K562 (cell line): ENCODE results near the gene RBP7. TPM values are rescaled to one million over a fixed set of nuclear protein-coding genes. Genes with fewer than 3 reads are reported as not detected.
A peak's percentile ranks its signal among the peaks of the same experiment; 100 is the strongest.

Experiments
- ATAC-seq: fragments of 200-7000 bp; cut with Tn5 transposase; 3 replicates; pipeline ENCODE4 v1.9.1; 2020; ENCODE audit warnings: moderate library complexity
- BruUV-seq: library from RNA; stranded (reverse); fragments of 400-500 nt; replicated peaks from 2 replicates; lab custom pipeline; 2021; lab: Mats Ljungman, UMichigan
- CTCF ChIA-PET: fragments of 300-600 bp; formaldehyde crosslinking; extraction: SDS; loops from one replicate; lab custom pipeline; 2021; ENCODE audit warnings: low intra/inter-chr PET ratio; lab: Yijun Ruan, JAX
- POLR2A ChIA-PET: fragments of 300-600, 350-650 bp; sonication (Branson Sonifier 250); formaldehyde crosslinking; extraction: SDS; loops from one replicate; lab custom pipeline; 2021; ENCODE audit warnings: antibody characterized with exemption, inconsistent platforms; lab: Yijun Ruan, JAX
- DNase-seq, 4 experiments: peaks; one replicate each; pipeline versions ENCODE4 v3.0.0 to v3.0.0-alpha.2; 2011 to 2018; ENCODE audit warnings: low spot score in 3 of 4, mixed read lengths in 3 of 4; ENCODE audit errors: extremely low read depth in 1 of 4
- FAIRE-seq: peaks from 2 replicates; lab custom pipeline; 2011; peaks lifted over from hg19 to GRCh38; lab: Jason Lieb, UNC
- H2AFZ ChIP-seq: 2 replicates; pipeline ENCODE4 v1.6.0; 2011; ENCODE audit warnings: low read depth, low read length, control low read depth, inconsistent platforms
- H3K27ac ChIP-seq: fragments of 200-600 bp; 3 replicates; pipeline ENCODE4 v1.8.0; 2011; ENCODE audit warnings: low read depth, mild to moderate bottlenecking, control low read depth, inconsistent platforms, low read length, moderate library complexity, mixed read lengths; ENCODE audit errors: extremely low read depth
- H3K27me3 ChIP-seq, 2 experiments: fragments of 300-600 bp in 1 of 2; 2 replicates in 1 of 2; 3 replicates in 1 of 2; pipeline versions ENCODE4 v1.6.0 to v1.8.0; 2011; ENCODE audit warnings: inconsistent platforms in 2 of 2, low read length in 2 of 2, mild to moderate bottlenecking in 1 of 2, mixed read lengths in 1 of 2, moderate library complexity in 1 of 2; ENCODE audit not compliant: control insufficient read depth in 2 of 2, insufficient read depth in 2 of 2
- H3K36me3 ChIP-seq: fragments of 300-600 bp; 3 replicates; pipeline ENCODE4 v1.8.0; 2011; ENCODE audit warnings: mild to moderate bottlenecking, low read length, inconsistent platforms; ENCODE audit not compliant: control insufficient read depth, insufficient read depth
- H3K4me1 ChIP-seq, 2 experiments: fragments of 200-600 bp in 1 of 2; replicated peaks in 1 of 2; 2 replicates in 1 of 2; 3 replicates in 1 of 2; pipeline versions ENCODE4 v1.5.1 to v1.8.0; 2011; ENCODE audit warnings: inconsistent platforms in 2 of 2, low read length in 2 of 2, mild to moderate bottlenecking in 1 of 2, mixed read lengths in 1 of 2, moderate library complexity in 1 of 2; ENCODE audit not compliant: control insufficient read depth in 2 of 2, insufficient read depth in 2 of 2
- H3K4me2 ChIP-seq: 2 replicates; pipeline ENCODE4 v1.6.1; 2011; ENCODE audit warnings: low read length, control low read depth, inconsistent platforms, mixed read lengths; ENCODE audit not compliant: insufficient read depth
- H3K4me3 ChIP-seq: fragments of 200-600 bp; sonication (generic), shearing (Covaris generic); 2 replicates; pipeline ENCODE4 v1.5.1; 2016; ENCODE audit warnings: control low read depth, inconsistent platforms
- H3K79me2 ChIP-seq: fragments of 200-600 bp; 3 replicates; pipeline ENCODE4 v1.8.0; 2011; ENCODE audit warnings: low read length, inconsistent platforms; ENCODE audit not compliant: control insufficient read depth, insufficient read depth
- H3K9ac ChIP-seq, 2 experiments: 2 replicates each; pipeline versions ENCODE4 v1.6.0 to v1.6.1; 2011; ENCODE audit warnings: low read depth in 2 of 2, low read length in 2 of 2, control low read depth in 1 of 2, inconsistent platforms in 1 of 2, mild to moderate bottlenecking in 1 of 2, mixed read lengths in 1 of 2; ENCODE audit not compliant: insufficient read depth in 1 of 2
- H3K9me1 ChIP-seq: one replicate; pipeline ENCODE4 v1.6.0; 2011; ENCODE audit warnings: inconsistent platforms, mild to moderate bottlenecking, low read length, moderate library complexity; ENCODE audit not compliant: control insufficient read depth, insufficient read depth
- H3K9me3 ChIP-seq: replicated peaks from 2 replicates; pipeline ENCODE4 v1.5.1; 2011; ENCODE audit warnings: low read depth, low read length, inconsistent platforms; ENCODE audit not compliant: control insufficient read depth, insufficient read depth
- H4K20me1 ChIP-seq: replicated peaks from 2 replicates; pipeline ENCODE4 v1.6.1; 2011; ENCODE audit warnings: low read length, inconsistent platforms, mixed read lengths; ENCODE audit not compliant: control insufficient read depth, insufficient read depth
- KLF10 ChIP-seq: fragments of 250-450 bp; sonication (Bioruptor Pico); IDR thresholded peaks from 2 replicates; pipeline ENCODE4 v1.6.1; 2021; ENCODE audit warnings: matching md5 sums
- MAFG ChIP-seq: fragments of 450-650 bp; conservative IDR thresholded peaks from 2 replicates; pipeline ENCODE4 v1.6.1; 2016; ENCODE audit warnings: missing genetic modification characterization, missing compliant biosample characterization
- MAFK ChIP-seq: IDR thresholded peaks from 2 replicates; pipeline ENCODE4 v1.6.1; 2011; ENCODE audit warnings: low read length, improper control_type of control experiment
- POLR2G ChIP-seq: fragments of 200-400 bp; formaldehyde crosslinking; IDR thresholded peaks from 2 replicates; pipeline ENCODE4 v1.6.1; 2017; ENCODE audit warnings: low read depth, mild to moderate bottlenecking, antibody characterized with exemption, low read length, moderate library complexity
- STAT6 ChIP-seq: sonication (generic); formaldehyde crosslinking; IDR thresholded peaks from 2 replicates; pipeline ENCODE4 v1.8.1; 2023; ENCODE audit warnings: mild to moderate bottlenecking, missing genetic modification reagents
- ZC3H8 ChIP-seq: fragments of 450-650 bp; IDR thresholded peaks from 2 replicates; pipeline ENCODE4 v1.6.1; 2017
- ZNF282 ChIP-seq: sonication (generic); formaldehyde crosslinking; IDR thresholded peaks from 2 replicates; pipeline ENCODE4 v1.8.1; 2023; ENCODE audit warnings: missing genetic modification reagents
- ZNF316 ChIP-seq: fragments of 450-650 bp; IDR thresholded peaks from 2 replicates; pipeline ENCODE4 v1.6.1; 2016
- ZNF699 ChIP-seq: fragments of 250-450 bp; sonication (Bioruptor Pico); IDR thresholded peaks from 2 replicates; pipeline ENCODE4 v1.8.0; 2021; ENCODE audit warnings: mild to moderate bottlenecking, moderate library complexity; ENCODE audit not compliant: insufficient replicate concordance
- ZNF75A ChIP-seq: fragments of 450-650 bp; formaldehyde crosslinking; IDR thresholded peaks from 2 replicates; pipeline ENCODE4 v1.4.0; 2020; ENCODE audit warnings: mild to moderate bottlenecking
- in situ Hi-C: fragments of 300-500 bp; cut with MboI; formaldehyde crosslinking; loops from 4 replicates; pipeline ENCODE4 v1.15.0; 2018; ENCODE audit warnings: inconsistent platforms, mixed read lengths
- intact Hi-C: fragments of 100-400 bp; cut with micrococcal nuclease; formaldehyde crosslinking; loops from 2 replicates; pipeline ENCODE4 v1.14.2; 2022
- polyA plus RNA-seq, 8 experiments: library from polyadenylated mRNA; depleted of rRNA in 4 of 8; stranded (reverse) in 5 of 8; unstranded in 3 of 8; fragments of >200 nt; fragmentation: Nextera tagmentation in 2 of 8; fragmentation: Illumina TruSeq in 1 of 8; extraction: Ambion mirVana in 2 of 8; extraction: Trizol in 1 of 8; gene quantifications; 2 replicates each; pipeline versions ENCODE4 v1.2.1 to v1.2.3, GENCODE V29; 2011 to 2014; ENCODE audit warnings: inconsistent platforms in 1 of 8, missing spikeins in 1 of 8
- total RNA-seq, 7 experiments: library from RNA; depleted of rRNA in 6 of 7; stranded (reverse); fragments of >200 nt in 6 of 7; fragmentation: Illumina TruSeq in 2 of 7; extraction: Trizol in 2 of 7; gene quantifications; 2 replicates each; pipeline versions ENCODE4 v1.2.1 to v1.2.3, GENCODE V29; 2011 to 2021; ENCODE audit warnings: low replicate concordance in 1 of 7
- TF ChIP-seq, protein P1 (sequence below): sonication (generic); formaldehyde crosslinking; IDR thresholded peaks from 2 replicates; pipeline ENCODE4 v1.8.0; 2022; ENCODE audit warnings: mild to moderate bottlenecking, missing genetic modification reagents
- TF ChIP-seq, protein P2 (sequence below), 2 experiments: fragments of 450-650 bp; IDR thresholded peaks; 2 replicates each; pipeline ENCODE4 v1.6.1; 2018; ENCODE audit warnings: mild to moderate bottlenecking in 2 of 2, low read depth in 1 of 2; ENCODE audit not compliant: partially characterized antibody in 2 of 2

RBP7 gene
- total and polyA plus RNA-seq, 9 of the 15 experiments (the other 6 are each of a cell fraction or from before 2014, with no cell fraction given) = not detected

DNA sequence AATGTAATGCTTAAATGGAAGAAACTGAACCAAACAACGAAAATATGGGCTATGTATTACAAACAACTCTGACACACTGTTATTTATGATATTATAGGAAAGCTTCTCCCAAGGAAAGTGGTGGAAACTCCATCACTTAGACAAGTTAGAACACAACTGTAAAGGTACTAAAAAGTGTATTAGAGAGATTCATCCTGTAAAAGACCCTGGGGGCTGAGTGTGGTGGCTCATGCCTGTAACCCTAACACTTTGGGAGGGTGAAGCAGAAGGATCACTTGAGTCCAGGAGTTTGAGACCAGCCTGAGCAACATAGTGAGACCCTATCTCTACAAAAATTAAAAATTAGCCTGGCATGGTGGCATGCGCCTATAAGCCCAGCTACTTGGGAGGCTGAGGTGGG, 28.3 kb downstream of the RBP7 start (continued):
- TF ChIP-seq, protein P1, sequence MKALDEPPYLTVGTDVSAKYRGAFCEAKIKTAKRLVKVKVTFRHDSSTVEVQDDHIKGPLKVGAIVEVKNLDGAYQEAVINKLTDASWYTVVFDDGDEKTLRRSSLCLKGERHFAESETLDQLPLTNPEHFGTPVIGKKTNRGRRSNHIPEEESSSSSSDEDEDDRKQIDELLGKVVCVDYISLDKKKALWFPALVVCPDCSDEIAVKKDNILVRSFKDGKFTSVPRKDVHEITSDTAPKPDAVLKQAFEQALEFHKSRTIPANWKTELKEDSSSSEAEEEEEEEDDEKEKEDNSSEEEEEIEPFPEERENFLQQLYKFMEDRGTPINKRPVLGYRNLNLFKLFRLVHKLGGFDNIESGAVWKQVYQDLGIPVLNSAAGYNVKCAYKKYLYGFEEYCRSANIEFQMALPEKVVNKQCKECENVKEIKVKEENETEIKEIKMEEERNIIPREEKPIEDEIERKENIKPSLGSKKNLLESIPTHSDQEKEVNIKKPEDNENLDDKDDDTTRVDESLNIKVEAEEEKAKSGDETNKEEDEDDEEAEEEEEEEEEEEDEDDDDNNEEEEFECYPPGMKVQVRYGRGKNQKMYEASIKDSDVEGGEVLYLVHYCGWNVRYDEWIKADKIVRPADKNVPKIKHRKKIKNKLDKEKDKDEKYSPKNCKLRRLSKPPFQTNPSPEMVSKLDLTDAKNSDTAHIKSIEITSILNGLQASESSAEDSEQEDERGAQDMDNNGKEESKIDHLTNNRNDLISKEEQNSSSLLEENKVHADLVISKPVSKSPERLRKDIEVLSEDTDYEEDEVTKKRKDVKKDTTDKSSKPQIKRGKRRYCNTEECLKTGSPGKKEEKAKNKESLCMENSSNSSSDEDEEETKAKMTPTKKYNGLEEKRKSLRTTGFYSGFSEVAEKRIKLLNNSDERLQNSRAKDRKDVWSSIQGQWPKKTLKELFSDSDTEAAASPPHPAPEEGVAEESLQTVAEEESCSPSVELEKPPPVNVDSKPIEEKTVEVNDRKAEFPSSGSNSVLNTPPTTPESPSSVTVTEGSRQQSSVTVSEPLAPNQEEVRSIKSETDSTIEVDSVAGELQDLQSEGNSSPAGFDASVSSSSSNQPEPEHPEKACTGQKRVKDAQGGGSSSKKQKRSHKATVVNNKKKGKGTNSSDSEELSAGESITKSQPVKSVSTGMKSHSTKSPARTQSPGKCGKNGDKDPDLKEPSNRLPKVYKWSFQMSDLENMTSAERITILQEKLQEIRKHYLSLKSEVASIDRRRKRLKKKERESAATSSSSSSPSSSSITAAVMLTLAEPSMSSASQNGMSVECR = no peak
- TF ChIP-seq POLR2G = no peak

DNA sequence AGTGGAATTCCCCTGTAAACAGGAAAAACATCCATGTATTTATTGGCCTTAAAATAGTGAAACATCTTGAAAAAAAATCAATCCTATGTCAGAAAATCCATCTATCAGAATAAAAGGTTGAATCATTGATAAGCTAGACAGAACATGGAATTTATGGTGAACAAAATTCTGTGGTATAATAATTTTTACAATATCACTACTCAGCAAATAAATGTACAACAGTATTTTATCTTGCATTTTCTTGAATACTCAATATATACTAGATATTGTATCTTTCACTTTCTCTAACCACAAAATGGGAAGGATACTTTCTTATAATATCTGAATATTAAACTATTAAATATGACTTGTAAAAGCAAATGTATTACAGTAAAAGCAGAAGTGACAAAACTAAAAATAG, 30.0 kb downstream of the RBP7 start:
- no peaks in the 10 kb centered on the region for H3K27me3 ChIP-seq
- H3K9ac ChIP-seq = no peak overlapping the region
- H2AFZ ChIP-seq = no peak overlapping the region
- no peak for FAIRE-seq
- H3K4me2 ChIP-seq = no peak overlapping the region
- H3K36me3 ChIP-seq = no peaks in the 10 kb centered on the region
- H3K9me3 ChIP-seq = no peaks in the 10 kb centered on the region; the same call in 1 of the 2 replicates
- H3K9me1 ChIP-seq = no peaks in the 10 kb centered on the region
- H3K79me2 ChIP-seq = no peaks in the 10 kb centered on the region
- ChIA-PET CTCF (no interaction called here), POLR2A (no interaction called here)
- no peak overlapping the region for H3K27ac ChIP-seq
- H4K20me1 ChIP-seq = no peaks in the 10 kb centered on the region
- DNase-seq = no peak
- intact Hi-C loops = no loop called here
- H3K4me3 ChIP-seq = no peak overlapping the region
- in situ Hi-C loops = no loop called here
- no peak for ATAC-seq
- no TSS peak for BruUV-seq
- peaks cover 0 to 6% of the 10 kb centered on the region in 2 experiments; a peak in 1 of 5 replicates for H3K4me1 ChIP-seq
- no peak for TF ChIP-seq ZC3H8
- TF ChIP-seq, protein P2, sequence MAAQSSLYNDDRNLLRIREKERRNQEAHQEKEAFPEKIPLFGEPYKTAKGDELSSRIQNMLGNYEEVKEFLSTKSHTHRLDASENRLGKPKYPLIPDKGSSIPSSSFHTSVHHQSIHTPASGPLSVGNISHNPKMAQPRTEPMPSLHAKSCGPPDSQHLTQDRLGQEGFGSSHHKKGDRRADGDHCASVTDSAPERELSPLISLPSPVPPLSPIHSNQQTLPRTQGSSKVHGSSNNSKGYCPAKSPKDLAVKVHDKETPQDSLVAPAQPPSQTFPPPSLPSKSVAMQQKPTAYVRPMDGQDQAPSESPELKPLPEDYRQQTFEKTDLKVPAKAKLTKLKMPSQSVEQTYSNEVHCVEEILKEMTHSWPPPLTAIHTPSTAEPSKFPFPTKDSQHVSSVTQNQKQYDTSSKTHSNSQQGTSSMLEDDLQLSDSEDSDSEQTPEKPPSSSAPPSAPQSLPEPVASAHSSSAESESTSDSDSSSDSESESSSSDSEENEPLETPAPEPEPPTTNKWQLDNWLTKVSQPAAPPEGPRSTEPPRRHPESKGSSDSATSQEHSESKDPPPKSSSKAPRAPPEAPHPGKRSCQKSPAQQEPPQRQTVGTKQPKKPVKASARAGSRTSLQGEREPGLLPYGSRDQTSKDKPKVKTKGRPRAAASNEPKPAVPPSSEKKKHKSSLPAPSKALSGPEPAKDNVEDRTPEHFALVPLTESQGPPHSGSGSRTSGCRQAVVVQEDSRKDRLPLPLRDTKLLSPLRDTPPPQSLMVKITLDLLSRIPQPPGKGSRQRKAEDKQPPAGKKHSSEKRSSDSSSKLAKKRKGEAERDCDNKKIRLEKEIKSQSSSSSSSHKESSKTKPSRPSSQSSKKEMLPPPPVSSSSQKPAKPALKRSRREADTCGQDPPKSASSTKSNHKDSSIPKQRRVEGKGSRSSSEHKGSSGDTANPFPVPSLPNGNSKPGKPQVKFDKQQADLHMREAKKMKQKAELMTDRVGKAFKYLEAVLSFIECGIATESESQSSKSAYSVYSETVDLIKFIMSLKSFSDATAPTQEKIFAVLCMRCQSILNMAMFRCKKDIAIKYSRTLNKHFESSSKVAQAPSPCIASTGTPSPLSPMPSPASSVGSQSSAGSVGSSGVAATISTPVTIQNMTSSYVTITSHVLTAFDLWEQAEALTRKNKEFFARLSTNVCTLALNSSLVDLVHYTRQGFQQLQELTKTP (IDR thresholded peaks at IDR 0.05; ENCODE audit: low read depth in 1 of 2, partially characterized antibody in 2 of 2) = no peak
- TF ChIP-seq MAFK = peak; percentile 20; the same call in 1 of the 2 replicates
- peak; percentile 68 for TF ChIP-seq MAFG
- no peak for TF ChIP-seq ZNF75A (CRISPR knock-in tag)
- peak; percentile 93 for TF ChIP-seq ZNF316
- TF ChIP-seq ZNF282 (CRISPR knock-in tag) = no peak
- no peak for TF ChIP-seq KLF10 (CRISPR knock-in tag)
- TF ChIP-seq STAT6 (CRISPR knock-in tag) = no peak
- TF ChIP-seq ZNF699 = no peak
